ENCODE measurements around the gene PSME2. TPM values are rescaled to one million over a fixed set of nuclear protein-coding genes. Genes with fewer than 3 reads are reported as not detected.

The PSME2 gene
- polyA plus RNA-seq, 1 donor (not counting 4 experiments of a cell fraction or from before 2014, with no cell fraction given) = 158 TPM

DNA sequence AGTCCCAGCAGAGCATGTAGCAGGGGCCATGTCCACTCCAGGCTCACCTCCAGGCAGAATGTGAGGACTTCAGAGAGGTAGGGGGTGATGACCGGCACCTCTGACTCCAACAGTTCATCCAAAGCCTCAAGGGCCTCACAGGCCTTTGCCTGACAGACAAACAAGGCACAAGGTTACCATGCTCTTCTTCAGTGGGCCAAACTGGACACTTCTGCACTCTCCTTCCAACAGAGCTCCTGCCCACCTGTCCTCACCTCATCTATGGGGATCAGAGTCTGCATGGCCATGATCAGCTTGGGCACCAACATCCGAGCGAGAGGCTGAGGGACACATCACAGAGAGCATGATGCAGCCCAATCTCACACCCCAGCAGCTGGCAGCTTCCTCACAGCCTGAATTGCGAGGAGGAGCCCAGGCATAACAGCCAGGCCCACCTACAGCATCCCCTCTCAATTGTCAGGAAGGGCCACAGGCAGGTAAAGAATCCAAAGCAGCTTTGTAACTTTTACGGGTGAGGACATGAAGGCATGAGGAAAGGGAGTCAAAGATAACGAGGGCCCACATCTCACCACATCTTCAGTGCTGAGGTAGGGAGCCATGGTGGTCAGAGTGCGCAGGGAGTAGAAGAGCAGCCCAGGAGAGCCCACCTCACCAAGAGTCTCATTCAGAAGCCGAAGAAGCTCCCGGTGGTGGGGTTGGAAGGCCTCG, 40.6 kb upstream of the PSME2 start:
- DNase-seq (ENCODE audit: low read depth, low spot score) (no peak), FAIRE-seq (no peak)
- Histone ChIP-seq H3K4me2 (ENCODE audit: control insufficient read depth, extremely low read depth, insufficient read depth, low read depth, low read length) (no peak overlapping the region), H3K27ac (ENCODE audit: control insufficient read depth, insufficient read depth, low read length) (no peak overlapping the region), H3K27me3 (ENCODE audit: control insufficient read depth, extremely low read depth, insufficient read depth, low read length) (no peaks in the 10 kb centered on the region), H3K4me1 (ENCODE audit: control insufficient read depth, extremely low read depth, insufficient read depth, low read length) (peaks cover 15% of the 10 kb centered on the region), H4K20me1 (ENCODE audit: control insufficient read depth, extremely low read depth, insufficient read depth, low read length) (peaks cover 4% of the 10 kb centered on the region), H3K36me3 (ENCODE audit: control insufficient read depth in 2 of 2, extremely low read depth in 1 of 2, insufficient read depth in 2 of 2, low read length in 2 of 2) (peaks cover 46 to 50% of the 10 kb centered on the region in 2 experiments), H3K9me3 (ENCODE audit: control insufficient read depth, low read depth, low read length) (no peaks in the 10 kb centered on the region), H3K4me3 (ENCODE audit: control insufficient read depth in 2 of 3, extremely low read depth in 1 of 3, insufficient read depth in 2 of 3, low read depth in 1 of 3, low read length in 3 of 3) (no peak overlapping the region), H3K79me2 (ENCODE audit: control insufficient read depth, insufficient read depth, low read length) (peaks cover 18% of the 10 kb centered on the region), H3K9me1 (ENCODE audit: control insufficient read depth, extremely low read depth, insufficient read depth, low read length) (no peaks in the 10 kb centered on the region), H3K9ac (ENCODE audit: control insufficient read depth, extremely low read depth, insufficient read depth, low read length) (no peak overlapping the region), H2AFZ (ENCODE audit: control insufficient read depth, low read length) (no peak overlapping the region)
- dilution Hi-C loops (cut with MboI; ENCODE audit: extremely low pct_ligation_motif_present, low sequenced_read_pairs) = no loop called here
- TF ChIP-seq EZH2 (IDR thresholded peaks at IDR 0.05; ENCODE audit: low read length) (no peak), CTCF (optimal IDR thresholded peaks at IDR 0.05 in 1 of 3, IDR thresholded peaks at IDR 0.05 in 1 of 3, conservative IDR thresholded peaks at IDR 0.05 in 1 of 3; ENCODE audit: extremely low read depth in 1 of 3, insufficient read depth in 2 of 3, low read length in 3 of 3) (no peak)

GRCh38 chr14:24185741-24186140, 39.3 kb upstream of the PSME2 start:
- Histone ChIP-seq H3K79me2 (ENCODE audit: control insufficient read depth, insufficient read depth, low read length) (peaks cover 15% of the 10 kb centered on the region), H3K9me3 (ENCODE audit: control insufficient read depth, low read depth, low read length) (no peaks in the 10 kb centered on the region), H3K4me3 (ENCODE audit: control insufficient read depth in 2 of 3, extremely low read depth in 1 of 3, insufficient read depth in 2 of 3, low read depth in 1 of 3, low read length in 3 of 3) (no peak overlapping the region), H3K9ac (ENCODE audit: control insufficient read depth, extremely low read depth, insufficient read depth, low read length) (no peak overlapping the region), H2AFZ (ENCODE audit: control insufficient read depth, low read length) (no peak overlapping the region), H3K9me1 (ENCODE audit: control insufficient read depth, extremely low read depth, insufficient read depth, low read length) (no peaks in the 10 kb centered on the region), H3K4me2 (ENCODE audit: control insufficient read depth, extremely low read depth, insufficient read depth, low read depth, low read length) (no peak overlapping the region), H3K4me1 (ENCODE audit: control insufficient read depth, extremely low read depth, insufficient read depth, low read length) (peaks cover 15% of the 10 kb centered on the region), H3K36me3 (ENCODE audit: control insufficient read depth in 2 of 2, extremely low read depth in 1 of 2, insufficient read depth in 2 of 2, low read length in 2 of 2) (peaks cover 45 to 49% of the 10 kb centered on the region in 2 experiments), H3K27me3 (ENCODE audit: control insufficient read depth, extremely low read depth, insufficient read depth, low read length) (no peaks in the 10 kb centered on the region), H3K27ac (ENCODE audit: control insufficient read depth, insufficient read depth, low read length) (no peak overlapping the region), H4K20me1 (ENCODE audit: control insufficient read depth, extremely low read depth, insufficient read depth, low read length) (peaks cover 4% of the 10 kb centered on the region)
- no peak for FAIRE-seq
- dilution Hi-C loops (cut with MboI; ENCODE audit: extremely low pct_ligation_motif_present, low sequenced_read_pairs) = no loop called here
- TF ChIP-seq EZH2 (IDR thresholded peaks at IDR 0.05; ENCODE audit: low read length) (no peak), CTCF (optimal IDR thresholded peaks at IDR 0.05 in 1 of 3, IDR thresholded peaks at IDR 0.05 in 1 of 3, conservative IDR thresholded peaks at IDR 0.05 in 1 of 3; ENCODE audit: extremely low read depth in 1 of 3, insufficient read depth in 2 of 3, low read length in 3 of 3) (no peak)
- no peak for DNase-seq (ENCODE audit: low read depth, low spot score)
